HepG2 (cell line): ENCODE measurements around the gene NDUFS5. TPM values are rescaled to one million over a fixed set of nuclear protein-coding genes. Genes with fewer than 3 reads are reported as not detected.

Experiments
- ADNP ChIP-seq: sonication (generic); formaldehyde crosslinking; IDR thresholded peaks from 2 replicates; pipeline ENCODE4 v1.4.0; 2020; ENCODE audit warnings: missing genetic modification reagents
- ARNT ChIP-seq: fragments of 450-650 bp; IDR thresholded peaks from 2 replicates; pipeline ENCODE4 v1.6.1; 2017
- ATF1 ChIP-seq: IDR thresholded peaks from 2 replicates; pipeline ENCODE4 v1.6.1; 2016; ENCODE audit warnings: mild to moderate bottlenecking, control low read depth
- BRD4 ChIP-seq: sonication (generic); formaldehyde crosslinking; IDR thresholded peaks from 2 replicates; pipeline ENCODE4 v1.4.0; 2020; ENCODE audit warnings: missing genetic modification reagents
- FOXK1 ChIP-seq: sonication (generic); formaldehyde crosslinking; IDR thresholded peaks from 2 replicates; pipeline ENCODE4 v1.4.0; 2020; ENCODE audit warnings: low read depth, missing genetic modification reagents, borderline replicate concordance
- HMGXB4 ChIP-seq, 2 experiments: sonication (generic) in 1 of 2; formaldehyde crosslinking in 1 of 2; IDR thresholded peaks; 2 replicates each; pipeline versions ENCODE4 v1.4.0 to v1.6.1; 2018 to 2020; ENCODE audit warnings: missing genetic modification reagents in 2 of 2, borderline replicate concordance in 1 of 2, low read depth in 1 of 2, mild to moderate bottlenecking in 1 of 2, missing biosample characterization in 1 of 2
- HOXA7 ChIP-seq: sonication (generic); formaldehyde crosslinking; IDR thresholded peaks from 2 replicates; pipeline ENCODE4 v1.8.1; 2022; ENCODE audit warnings: mild to moderate bottlenecking, missing genetic modification reagents, moderate library complexity
- IRF2 ChIP-seq: IDR thresholded peaks from 2 replicates; pipeline ENCODE4 v1.6.1; 2018; ENCODE audit warnings: missing genetic modification reagents, missing compliant biosample characterization
- JUND ChIP-seq: sonication (generic); formaldehyde crosslinking; IDR thresholded peaks from 2 replicates; pipeline ENCODE4 v1.8.0; 2022; ENCODE audit warnings: mild to moderate bottlenecking, missing genetic modification reagents
- NFATC3 ChIP-seq: sonication (generic); formaldehyde crosslinking; IDR thresholded peaks from 2 replicates; pipeline ENCODE4 v1.5.1; 2020; ENCODE audit warnings: mild to moderate bottlenecking, missing genetic modification reagents
- RBFOX2 ChIP-seq: fragments of 200-400 bp; formaldehyde crosslinking; IDR thresholded peaks from 2 replicates; pipeline ENCODE4 v1.6.1; 2017; ENCODE audit warnings: low read depth, mild to moderate bottlenecking, low read length
- REXO4 ChIP-seq: sonication (generic); formaldehyde crosslinking; IDR thresholded peaks from 2 replicates; pipeline ENCODE4 v1.8.0; 2022; ENCODE audit warnings: missing genetic modification reagents, mild to moderate bottlenecking, borderline replicate concordance
- RFX1 ChIP-seq: fragments of 450-650 bp; IDR thresholded peaks from 2 replicates; pipeline ENCODE4 v1.6.1; 2017
- SAFB2 ChIP-seq: sonication (generic); formaldehyde crosslinking; IDR thresholded peaks from 2 replicates; pipeline ENCODE4 v1.5.1; 2020; ENCODE audit warnings: missing genetic modification reagents, low read depth, mild to moderate bottlenecking, borderline replicate concordance
- TAF15 ChIP-seq: fragments of 200-400 bp; formaldehyde crosslinking; IDR thresholded peaks from one replicate; pipeline ENCODE4 v1.6.1; 2018; ENCODE audit warnings: mild to moderate bottlenecking, low read depth, low read length; ENCODE audit not compliant: poor library complexity, severe bottlenecking
- ZMYM4 ChIP-seq: sonication (generic); formaldehyde crosslinking; IDR thresholded peaks from 2 replicates; pipeline ENCODE4 v1.8.1; 2023; ENCODE audit warnings: mild to moderate bottlenecking, missing genetic modification reagents
- ZSCAN25 ChIP-seq: sonication (generic); formaldehyde crosslinking; IDR thresholded peaks from 2 replicates; pipeline ENCODE4 v1.8.0; 2022; ENCODE audit warnings: mild to moderate bottlenecking, missing genetic modification reagents
- polyA plus RNA-seq, 8 experiments: library from polyadenylated mRNA; depleted of rRNA in 3 of 8; stranded (reverse) in 7 of 8; unstranded in 1 of 8; fragments of >200 nt; fragmentation: Illumina TruSeq in 4 of 8; extraction: Trizol in 4 of 8; gene quantifications; 2 replicates each; pipeline versions ENCODE4 v1.2.1 to v1.2.3, GENCODE V29; 2011 to 2016; ENCODE audit warnings: low read depth in 4 of 8, missing spikeins in 1 of 8, mixed read lengths in 1 of 8; ENCODE audit not compliant: insufficient read depth in 1 of 8
- total RNA-seq, 5 experiments: library from RNA; depleted of rRNA; stranded (reverse); fragments of >200 nt; fragmentation: Illumina TruSeq; extraction: Trizol; gene quantifications; 2 replicates each; pipeline ENCODE4 v1.2.3, GENCODE V29; 2016; ENCODE audit warnings: low read depth in 1 of 5
- TF ChIP-seq, protein P1 (sequence below): sonication (generic); formaldehyde crosslinking; IDR thresholded peaks from 2 replicates; pipeline ENCODE4 v1.8.0; 2023; ENCODE audit warnings: mild to moderate bottlenecking, missing genetic modification reagents
- TF ChIP-seq, protein P2 (sequence below): sonication (generic); formaldehyde crosslinking; IDR thresholded peaks from 2 replicates; pipeline ENCODE4 v1.4.0; 2020; ENCODE audit warnings: missing genetic modification reagents
- TF ChIP-seq, protein P3 (sequence below): sonication (generic); formaldehyde crosslinking; IDR thresholded peaks from 2 replicates; pipeline ENCODE4 v1.9.0; 2021; ENCODE audit warnings: missing genetic modification reagents, borderline replicate concordance

Gene NDUFS5
- total and polyA plus RNA-seq, 2 of the 13 experiments (the other 11 are each of a cell fraction or from before 2014, with no cell fraction given), result 263 to 466 TPM

DNA sequence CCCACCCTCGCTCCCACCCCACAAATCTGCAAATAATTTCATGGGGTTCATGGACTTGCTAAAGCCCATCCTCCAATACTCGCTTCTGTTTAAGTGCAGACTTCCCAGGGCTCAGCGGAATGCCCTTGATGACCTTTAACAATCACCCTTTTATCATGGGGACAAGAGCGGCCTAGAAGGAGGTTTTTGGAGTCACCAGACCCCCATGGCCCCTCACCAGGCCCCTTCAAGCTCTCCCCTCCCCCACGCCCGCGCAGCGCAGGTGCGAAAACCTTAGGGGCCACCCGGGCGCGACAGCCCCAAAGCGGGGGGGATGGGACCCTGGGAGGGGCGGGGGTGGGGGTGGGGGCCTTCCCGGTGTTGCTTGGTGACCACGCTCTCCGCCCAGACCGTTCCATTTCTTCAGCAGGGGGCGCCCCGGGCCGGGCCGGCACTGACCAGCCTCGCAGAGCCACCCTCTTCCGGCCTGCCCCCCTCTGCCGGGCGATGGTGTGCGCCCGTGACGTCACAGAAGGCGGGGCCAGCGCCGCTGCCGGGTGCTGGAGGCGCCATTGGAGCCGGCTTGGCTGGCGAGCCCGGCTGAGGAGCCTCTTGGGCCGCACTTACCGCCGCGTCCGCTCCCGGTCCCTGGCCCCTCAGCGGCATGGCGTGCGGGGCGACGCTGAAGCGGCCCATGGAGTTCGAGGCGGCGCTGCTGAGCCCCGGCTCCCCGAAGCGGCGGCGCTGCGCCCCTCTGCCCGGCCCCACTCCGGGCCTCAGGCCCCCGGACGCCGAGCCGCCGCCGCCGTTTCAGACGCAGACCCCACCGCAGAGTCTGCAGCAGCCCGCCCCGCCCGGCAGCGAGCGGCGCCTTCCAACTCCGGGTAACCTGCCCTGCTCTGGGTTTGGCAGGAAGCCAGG lies 35.2 kb upstream of the NDUFS5 start, which contains the start of gene AKIRIN1 (continued):
- TF ChIP-seq NFATC3 (CRISPR knock-in tag) (no peak; the same call in 1 of the 2 replicates), RFX1 (peak; percentile 34), TAF15 (peak; percentile 85), HMGXB4 (CRISPR knock-in tag; IDR thresholded peaks at IDR 0.05; ENCODE audit: borderline replicate concordance in 1 of 2, low read depth in 1 of 2) (peak in 1 of 2 experiments; percentile 73; a peak in 2 of 4 replicates), RBFOX2 (peak; percentile 98), ATF1 (CRISPR knock-in tag) (peak; percentile 80), ZMYM4 (peak; percentile 71; the same call in 1 of the 2 replicates), ADNP (CRISPR knock-in tag) (no peak), IRF2 (CRISPR knock-in tag) (peak; percentile 63; the same call in 1 of the 2 replicates), BRD4 (CRISPR knock-in tag) (peak; percentile 89), ZSCAN25 (CRISPR knock-in tag) (no peak), ARNT (no peak), FOXK1 (0 out of 2 replicates have a peak, but pooled peaks have one; percentile 46), JUND (CRISPR knock-in tag) (0 out of 2 replicates have a peak, but pooled peaks have one; percentile 59), SAFB2 (peak; percentile 69; the same call in 1 of the 2 replicates), HOXA7 (CRISPR knock-in tag) (no peak), REXO4 (CRISPR knock-in tag) (no peak)
- TF ChIP-seq, protein P1, sequence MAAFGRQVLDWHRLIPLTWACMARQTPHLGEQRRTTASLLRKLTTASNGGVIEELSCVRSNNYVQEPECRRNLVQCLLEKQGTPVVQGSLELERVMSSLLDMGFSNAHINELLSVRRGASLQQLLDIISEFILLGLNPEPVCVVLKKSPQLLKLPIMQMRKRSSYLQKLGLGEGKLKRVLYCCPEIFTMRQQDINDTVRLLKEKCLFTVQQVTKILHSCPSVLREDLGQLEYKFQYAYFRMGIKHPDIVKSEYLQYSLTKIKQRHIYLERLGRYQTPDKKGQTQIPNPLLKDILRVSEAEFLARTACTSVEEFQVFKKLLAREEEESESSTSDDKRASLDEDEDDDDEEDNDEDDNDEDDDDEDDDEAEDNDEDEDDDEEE (CRISPR knock-in tag), result no peak
- TF ChIP-seq, protein P2, sequence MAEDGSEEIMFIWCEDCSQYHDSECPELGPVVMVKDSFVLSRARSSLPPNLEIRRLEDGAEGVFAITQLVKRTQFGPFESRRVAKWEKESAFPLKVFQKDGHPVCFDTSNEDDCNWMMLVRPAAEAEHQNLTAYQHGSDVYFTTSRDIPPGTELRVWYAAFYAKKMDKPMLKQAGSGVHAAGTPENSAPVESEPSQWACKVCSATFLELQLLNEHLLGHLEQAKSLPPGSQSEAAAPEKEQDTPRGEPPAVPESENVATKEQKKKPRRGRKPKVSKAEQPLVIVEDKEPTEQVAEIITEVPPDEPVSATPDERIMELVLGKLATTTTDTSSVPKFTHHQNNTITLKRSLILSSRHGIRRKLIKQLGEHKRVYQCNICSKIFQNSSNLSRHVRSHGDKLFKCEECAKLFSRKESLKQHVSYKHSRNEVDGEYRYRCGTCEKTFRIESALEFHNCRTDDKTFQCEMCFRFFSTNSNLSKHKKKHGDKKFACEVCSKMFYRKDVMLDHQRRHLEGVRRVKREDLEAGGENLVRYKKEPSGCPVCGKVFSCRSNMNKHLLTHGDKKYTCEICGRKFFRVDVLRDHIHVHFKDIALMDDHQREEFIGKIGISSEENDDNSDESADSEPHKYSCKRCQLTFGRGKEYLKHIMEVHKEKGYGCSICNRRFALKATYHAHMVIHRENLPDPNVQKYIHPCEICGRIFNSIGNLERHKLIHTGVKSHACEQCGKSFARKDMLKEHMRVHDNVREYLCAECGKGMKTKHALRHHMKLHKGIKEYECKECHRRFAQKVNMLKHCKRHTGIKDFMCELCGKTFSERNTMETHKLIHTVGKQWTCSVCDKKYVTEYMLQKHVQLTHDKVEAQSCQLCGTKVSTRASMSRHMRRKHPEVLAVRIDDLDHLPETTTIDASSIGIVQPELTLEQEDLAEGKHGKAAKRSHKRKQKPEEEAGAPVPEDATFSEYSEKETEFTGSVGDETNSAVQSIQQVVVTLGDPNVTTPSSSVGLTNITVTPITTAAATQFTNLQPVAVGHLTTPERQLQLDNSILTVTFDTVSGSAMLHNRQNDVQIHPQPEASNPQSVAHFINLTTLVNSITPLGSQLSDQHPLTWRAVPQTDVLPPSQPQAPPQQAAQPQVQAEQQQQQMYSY (CRISPR knock-in tag), result peak; percentile 30; the same call in 1 of the 2 replicates
- TF ChIP-seq, protein P3, sequence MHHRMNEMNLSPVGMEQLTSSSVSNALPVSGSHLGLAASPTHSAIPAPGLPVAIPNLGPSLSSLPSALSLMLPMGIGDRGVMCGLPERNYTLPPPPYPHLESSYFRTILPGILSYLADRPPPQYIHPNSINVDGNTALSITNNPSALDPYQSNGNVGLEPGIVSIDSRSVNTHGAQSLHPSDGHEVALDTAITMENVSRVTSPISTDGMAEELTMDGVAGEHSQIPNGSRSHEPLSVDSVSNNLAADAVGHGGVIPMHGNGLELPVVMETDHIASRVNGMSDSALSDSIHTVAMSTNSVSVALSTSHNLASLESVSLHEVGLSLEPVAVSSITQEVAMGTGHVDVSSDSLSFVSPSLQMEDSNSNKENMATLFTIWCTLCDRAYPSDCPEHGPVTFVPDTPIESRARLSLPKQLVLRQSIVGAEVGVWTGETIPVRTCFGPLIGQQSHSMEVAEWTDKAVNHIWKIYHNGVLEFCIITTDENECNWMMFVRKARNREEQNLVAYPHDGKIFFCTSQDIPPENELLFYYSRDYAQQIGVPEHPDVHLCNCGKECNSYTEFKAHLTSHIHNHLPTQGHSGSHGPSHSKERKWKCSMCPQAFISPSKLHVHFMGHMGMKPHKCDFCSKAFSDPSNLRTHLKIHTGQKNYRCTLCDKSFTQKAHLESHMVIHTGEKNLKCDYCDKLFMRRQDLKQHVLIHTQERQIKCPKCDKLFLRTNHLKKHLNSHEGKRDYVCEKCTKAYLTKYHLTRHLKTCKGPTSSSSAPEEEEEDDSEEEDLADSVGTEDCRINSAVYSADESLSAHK (CRISPR knock-in tag), result 0 out of 2 replicates have a peak, but pooled peaks have one; percentile 51
